ENCODE results near the gene FEN1.

DNA sequence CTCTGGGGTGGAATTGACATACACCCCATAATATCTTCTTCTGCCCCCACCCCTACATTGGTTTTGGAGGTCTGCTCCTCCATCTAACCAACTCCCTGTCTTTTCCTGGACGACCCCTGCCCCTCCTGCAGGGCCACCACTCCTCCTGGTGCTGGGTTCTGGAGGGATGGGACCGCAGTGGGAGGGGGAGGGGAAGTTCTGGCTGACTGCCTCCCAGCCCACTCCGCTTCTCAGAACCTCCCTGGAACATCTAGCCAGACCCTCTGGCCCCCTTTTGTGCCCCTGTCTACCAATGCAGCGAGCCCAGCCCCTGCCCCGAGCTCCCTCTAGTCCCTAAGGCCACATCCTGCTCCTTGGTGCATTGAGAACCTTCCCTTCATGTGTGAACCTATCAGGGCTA, 39.0 kb upstream of the FEN1 start:
- TF ChIP-seq POLR2A (IDR thresholded peaks at IDR 0.05; ENCODE audit: low read depth, low read length) (no peak), POLR2AphosphoS5 (IDR thresholded peaks at IDR 0.05; ENCODE audit: low read depth, low read length) (no peak)
